ENCODE measurements around the gene RAPGEF4.

Gene RAPGEF4

DNA sequence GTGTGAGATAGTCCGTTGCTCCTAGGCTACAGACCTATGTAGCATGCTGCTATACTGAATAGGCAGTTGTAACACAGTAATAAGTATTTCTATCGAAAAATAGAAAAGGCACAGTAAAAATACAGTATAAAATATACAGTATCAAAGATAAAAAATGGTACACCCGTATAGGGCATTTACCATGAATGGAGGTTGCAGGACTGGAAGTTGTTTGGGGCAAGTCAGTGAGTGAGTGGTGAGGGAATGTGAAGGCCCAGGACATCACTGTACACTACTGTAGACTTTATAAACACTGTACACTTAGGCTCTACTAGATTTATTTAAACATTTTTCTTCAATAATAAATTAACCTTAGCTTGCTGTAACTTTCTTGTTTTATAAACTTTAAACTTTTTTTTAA is 343.5 kb downstream of the RAPGEF4 start:
- Histone ChIP-seq H3K36me3 (ENCODE audit: control insufficient read depth, low read length) (peaks cover 20% of the 10 kb centered on the region), H3F3A (ENCODE audit: control insufficient read depth, insufficient read depth) (0 out of 2 replicates have a peak, but pooled peaks cover 4% of the 10 kb centered on the region), H3K27ac (ENCODE audit: low read depth, low read length) (no peak overlapping the region), H3K9me2 (replicated peaks; ENCODE audit: control insufficient read depth, low read length) (no peaks in the 10 kb centered on the region; the same call in 1 of the 2 replicates), H3K9me3 (ENCODE audit: control insufficient read depth, insufficient read depth, low read length) (no peaks in the 10 kb centered on the region), H3K4me1 (ENCODE audit: control insufficient read depth, low read length) (peaks cover 43% of the 10 kb centered on the region), H4K20me1 (ENCODE audit: control insufficient read depth, insufficient read depth, low read depth, low read length) (no peaks in the 10 kb centered on the region), H3K4me3 (ENCODE audit: low read length) (no peak overlapping the region), H3K4me2 (ENCODE audit: low read length) (no peak overlapping the region), H3K27me3 (ENCODE audit: control insufficient read depth, low read length) (no peaks in the 10 kb centered on the region), H3K79me2 (ENCODE audit: control insufficient read depth, low read length) (peaks cover 83% of the 10 kb centered on the region)
- no peak for TF ChIP-seq EZH2phosphoT487 (IDR thresholded peaks at IDR 0.05; ENCODE audit: borderline replicate concordance, low read length)
- TF ChIP-seq, protein P1, sequence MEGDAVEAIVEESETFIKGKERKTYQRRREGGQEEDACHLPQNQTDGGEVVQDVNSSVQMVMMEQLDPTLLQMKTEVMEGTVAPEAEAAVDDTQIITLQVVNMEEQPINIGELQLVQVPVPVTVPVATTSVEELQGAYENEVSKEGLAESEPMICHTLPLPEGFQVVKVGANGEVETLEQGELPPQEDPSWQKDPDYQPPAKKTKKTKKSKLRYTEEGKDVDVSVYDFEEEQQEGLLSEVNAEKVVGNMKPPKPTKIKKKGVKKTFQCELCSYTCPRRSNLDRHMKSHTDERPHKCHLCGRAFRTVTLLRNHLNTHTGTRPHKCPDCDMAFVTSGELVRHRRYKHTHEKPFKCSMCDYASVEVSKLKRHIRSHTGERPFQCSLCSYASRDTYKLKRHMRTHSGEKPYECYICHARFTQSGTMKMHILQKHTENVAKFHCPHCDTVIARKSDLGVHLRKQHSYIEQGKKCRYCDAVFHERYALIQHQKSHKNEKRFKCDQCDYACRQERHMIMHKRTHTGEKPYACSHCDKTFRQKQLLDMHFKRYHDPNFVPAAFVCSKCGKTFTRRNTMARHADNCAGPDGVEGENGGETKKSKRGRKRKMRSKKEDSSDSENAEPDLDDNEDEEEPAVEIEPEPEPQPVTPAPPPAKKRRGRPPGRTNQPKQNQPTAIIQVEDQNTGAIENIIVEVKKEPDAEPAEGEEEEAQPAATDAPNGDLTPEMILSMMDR (IDR thresholded peaks at IDR 0.05; ENCODE audit: low read depth, low read length, poor library complexity, severe bottlenecking) = no peak

DNA sequence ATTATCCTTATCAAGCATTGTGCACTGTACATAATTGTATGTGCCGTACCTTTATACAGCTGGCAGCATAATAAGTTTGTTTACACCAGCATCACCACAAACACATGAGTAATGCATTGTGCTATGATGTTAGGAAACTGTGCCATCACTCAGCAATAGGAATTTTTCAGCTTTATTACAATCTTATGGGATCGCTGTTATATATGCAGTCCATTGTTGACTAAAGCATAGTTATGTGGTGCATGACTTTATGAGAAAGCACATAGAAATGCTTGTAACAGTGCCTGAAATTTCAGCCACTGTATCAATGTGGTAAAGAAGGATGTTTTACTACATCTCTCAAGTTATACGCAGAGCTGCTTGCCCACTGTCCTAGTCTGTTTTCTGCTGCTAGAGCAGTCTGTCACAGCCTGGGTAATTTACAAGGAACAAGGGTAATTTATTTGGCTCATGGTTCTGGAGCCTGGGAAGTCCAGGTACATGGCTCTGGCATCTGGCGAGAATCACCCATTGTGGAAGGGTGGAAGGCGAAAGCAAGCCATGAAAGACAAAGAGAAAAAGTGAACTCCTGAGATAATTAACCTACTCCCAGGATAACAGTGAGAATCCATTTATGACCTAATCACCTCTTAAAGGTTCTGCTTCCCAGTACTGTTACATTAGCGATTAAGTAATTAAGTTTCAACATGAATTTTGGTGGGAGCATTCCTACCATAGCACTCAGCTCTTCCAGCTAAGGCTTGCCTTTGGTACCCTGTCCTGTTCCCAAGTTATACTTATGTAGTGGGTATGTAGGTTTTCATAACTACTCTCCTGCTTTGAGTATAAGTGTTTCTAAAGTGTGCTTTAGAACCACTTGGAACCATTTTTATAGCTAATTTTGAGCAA is 344.6 kb downstream of the RAPGEF4 start:
- Histone ChIP-seq H3F3A (ENCODE audit: control insufficient read depth, insufficient read depth) (no peaks in the 10 kb centered on the region), H3K4me3 (ENCODE audit: low read length) (no peak overlapping the region), H3K27ac (ENCODE audit: low read depth, low read length) (no peak overlapping the region), H3K4me1 (ENCODE audit: control insufficient read depth, low read length) (peaks cover 32% of the 10 kb centered on the region), H3K9me3 (ENCODE audit: control insufficient read depth, insufficient read depth, low read length) (no peaks in the 10 kb centered on the region), H3K4me2 (ENCODE audit: low read length) (no peak overlapping the region), H4K20me1 (ENCODE audit: control insufficient read depth, insufficient read depth, low read depth, low read length) (no peaks in the 10 kb centered on the region), H3K27me3 (ENCODE audit: control insufficient read depth, low read length) (no peaks in the 10 kb centered on the region), H3K36me3 (ENCODE audit: control insufficient read depth, low read length) (peaks cover 20% of the 10 kb centered on the region), H3K79me2 (ENCODE audit: control insufficient read depth, low read length) (peaks cover 92% of the 10 kb centered on the region), H3K9me2 (replicated peaks; ENCODE audit: control insufficient read depth, low read length) (no peaks in the 10 kb centered on the region; the same call in 1 of the 2 replicates)
- TF ChIP-seq, protein P1 (IDR thresholded peaks at IDR 0.05; ENCODE audit: low read depth, low read length, poor library complexity, severe bottlenecking) = no peak
- TF ChIP-seq EZH2phosphoT487 (IDR thresholded peaks at IDR 0.05; ENCODE audit: borderline replicate concordance, low read length) = no peak

DNA sequence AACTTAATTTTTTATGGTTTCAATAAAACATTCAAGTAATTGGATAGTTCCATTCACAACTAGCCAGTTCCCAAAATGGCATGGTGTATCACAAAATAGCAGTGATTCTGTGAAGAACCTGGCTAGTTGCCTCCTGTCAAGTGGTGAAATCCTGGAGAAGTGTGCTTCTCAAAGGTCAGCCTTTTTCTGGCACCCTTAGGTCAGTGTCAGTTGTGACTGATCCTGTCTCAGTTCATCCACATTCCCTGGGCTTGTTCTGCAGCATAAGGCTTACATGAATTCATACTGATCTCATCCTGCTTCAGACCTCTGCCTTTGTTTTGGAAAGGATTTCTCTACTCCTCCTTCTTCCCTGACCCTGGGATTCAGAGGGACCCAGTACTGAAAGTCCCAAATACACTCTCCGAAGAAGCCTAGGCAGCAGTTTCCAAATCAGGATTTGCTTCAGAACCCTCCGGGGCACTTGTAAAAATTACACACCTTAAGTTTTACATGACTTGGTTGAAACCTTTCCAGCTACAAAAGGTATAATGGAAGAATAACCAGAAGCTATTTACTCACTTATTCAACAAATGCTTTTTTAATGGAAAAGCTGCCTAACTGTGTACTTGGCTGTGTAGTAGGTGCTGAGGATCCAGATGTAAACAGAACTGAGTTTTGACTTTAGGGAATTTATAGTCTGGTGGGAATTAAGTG is 351.0 kb downstream of the RAPGEF4 start:
- H3K9me2 ChIP-seq (replicated peaks; ENCODE audit: control insufficient read depth, low read length) = no peaks in the 10 kb centered on the region
- TF ChIP-seq EZH2phosphoT487 (IDR thresholded peaks at IDR 0.05; ENCODE audit: borderline replicate concordance, low read length) = no peak
- TF ChIP-seq, protein P1 (IDR thresholded peaks at IDR 0.05; ENCODE audit: low read depth, low read length, poor library complexity, severe bottlenecking) = no peak
- H4K20me1 ChIP-seq (ENCODE audit: control insufficient read depth, insufficient read depth, low read depth, low read length) = no peaks in the 10 kb centered on the region
- H3K79me2 ChIP-seq (ENCODE audit: control insufficient read depth, low read length) = peaks cover 92% of the 10 kb centered on the region
- no peaks in the 10 kb centered on the region for H3K9me3 ChIP-seq (ENCODE audit: control insufficient read depth, insufficient read depth, low read length)
- H3K27ac ChIP-seq (ENCODE audit: low read depth, low read length) = no peak overlapping the region
- H3F3A ChIP-seq (ENCODE audit: control insufficient read depth, insufficient read depth) = no peaks in the 10 kb centered on the region
- H3K4me3 ChIP-seq (ENCODE audit: low read length) = no peak overlapping the region
- no peaks in the 10 kb centered on the region for H3K27me3 ChIP-seq (ENCODE audit: control insufficient read depth, low read length)
- no peak overlapping the region for H3K4me2 ChIP-seq (ENCODE audit: low read length)
- H3K4me1 ChIP-seq (ENCODE audit: control insufficient read depth, low read length) = peaks cover 13% of the 10 kb centered on the region
- peaks cover 27% of the 10 kb centered on the region for H3K36me3 ChIP-seq (ENCODE audit: control insufficient read depth, low read length)
